Keratinocyte (primary cell): ENCODE results near the gene APBB1IP.

ENCODE experiments used
- CTCF ChIP-seq, 3 experiments: IDR thresholded peaks in 1 of 3; conservative IDR thresholded peaks in 1 of 3; optimal IDR thresholded peaks in 1 of 3; 2 replicates in 2 of 3; 3 replicates in 1 of 3; pipeline versions ENCODE3 to v1.5.1; 2011; ENCODE audit warnings: low read length in 3 of 3, mild to moderate bottlenecking in 3 of 3, moderate library complexity in 2 of 3, control low read depth in 1 of 3, inconsistent platforms in 1 of 3; ENCODE audit not compliant: insufficient read depth in 2 of 3; ENCODE audit errors: extremely low read depth in 1 of 3
- EZH2 ChIP-seq: IDR thresholded peaks from one replicate; pipeline ENCODE4 v1.6.1; 2012; ENCODE audit warnings: inconsistent platforms, mild to moderate bottlenecking, low read length, moderate library complexity

GRCh38 chr10:26491276-26491675, 53.1 kb downstream of the APBB1IP start:
- no peak for TF ChIP-seq CTCF (optimal IDR thresholded peaks at IDR 0.05 in 1 of 3, IDR thresholded peaks at IDR 0.05 in 1 of 3, conservative IDR thresholded peaks at IDR 0.05 in 1 of 3; ENCODE audit: extremely low read depth in 1 of 3, insufficient read depth in 2 of 3, low read length in 3 of 3)
- TF ChIP-seq EZH2: no peak
